Thoracic aorta endothelial cell (primary cell): ENCODE data around the gene GATB. TPM values are rescaled to one million over a fixed set of nuclear protein-coding genes. Genes with fewer than 3 reads are reported as not detected.

Experiments used
- total RNA-seq: library from RNA; depleted of rRNA; stranded (reverse); fragments of >200 nt; gene quantifications from 2 replicates; pipeline ENCODE4 v1.2.3, GENCODE V29; 2012

Gene GATB, protein sequence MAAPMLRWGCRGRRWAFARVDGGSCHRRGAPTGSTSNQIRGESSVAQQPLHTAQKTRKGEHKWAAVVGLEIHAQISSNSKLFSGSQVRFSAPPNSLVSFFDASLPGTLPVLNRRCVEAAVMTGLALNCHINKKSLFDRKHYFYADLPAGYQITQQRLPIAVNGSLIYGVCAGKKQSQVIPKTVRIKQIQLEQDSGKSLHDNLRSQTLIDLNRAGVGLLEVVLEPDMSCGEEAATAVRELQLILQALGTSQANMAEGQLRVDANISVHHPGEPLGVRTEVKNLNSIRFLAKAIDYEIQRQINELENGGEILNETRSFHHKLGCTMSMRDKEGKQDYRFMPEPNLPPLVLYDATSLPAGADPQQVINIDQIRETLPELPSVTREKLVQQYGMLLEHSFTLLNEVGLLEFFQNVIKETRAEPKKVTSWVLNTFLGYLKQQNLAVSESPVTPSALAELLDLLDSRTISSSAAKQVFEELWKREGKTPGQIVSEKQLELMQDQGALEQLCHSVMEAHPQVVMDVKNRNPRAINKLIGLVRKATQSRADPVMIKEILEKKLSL
- 19.9 and 22.0 TPM in 2 replicates for total RNA-seq

DNA sequence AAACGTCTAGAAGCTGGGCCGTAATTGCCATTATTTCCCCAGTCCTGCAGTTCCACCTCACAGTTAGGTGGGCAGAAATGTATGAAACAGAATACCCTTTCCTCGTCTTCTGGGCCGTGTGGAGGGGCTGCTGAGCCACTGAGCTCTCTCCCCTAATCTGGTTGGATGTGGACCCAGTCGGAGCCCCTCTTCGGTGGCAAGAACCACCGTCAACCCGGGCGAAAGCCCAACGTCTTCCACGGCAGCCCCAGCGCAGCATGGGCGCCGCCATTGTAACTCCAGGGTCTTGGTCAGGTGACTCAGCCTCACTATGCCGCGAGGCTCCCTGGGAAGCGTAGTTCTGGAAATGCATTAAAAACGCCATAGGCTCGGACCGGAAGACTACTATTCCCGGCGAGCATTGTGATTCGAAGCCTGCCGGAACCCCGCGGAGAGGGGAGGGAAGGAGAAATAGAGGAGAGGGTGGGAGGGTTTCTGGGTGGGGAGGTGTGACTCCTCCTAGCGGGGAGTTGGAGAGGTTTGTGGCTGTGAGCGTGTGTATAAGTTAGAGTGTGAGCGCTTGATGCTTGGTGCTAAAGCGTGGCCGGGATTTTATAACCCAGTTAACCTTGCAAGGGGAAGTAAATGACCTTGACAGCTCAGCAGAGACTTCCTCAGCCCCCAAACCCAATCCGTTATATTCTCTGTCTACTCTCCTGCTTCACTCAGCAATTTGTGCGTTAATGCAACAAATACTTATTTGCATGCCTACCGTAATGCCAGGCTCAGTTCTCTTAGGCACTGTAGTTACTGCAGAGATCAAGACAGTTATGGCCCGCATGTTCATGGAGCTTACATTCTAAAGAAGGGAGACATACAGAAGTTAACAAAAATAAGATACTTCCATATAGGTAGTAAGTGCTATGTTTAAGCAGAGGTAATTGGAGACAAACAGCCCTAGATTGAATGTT lies at the start of gene GATB:
GATB (minus strand) TSS at position 296 of the 950 bp plus-strand sequence; CDS start at position 271, 25 bp downstream.

